ENCODE data around the gene ELOVL3. TPM values are rescaled to one million over a fixed set of nuclear protein-coding genes. Genes with fewer than 3 reads are reported as not detected.
A peak's percentile ranks its signal among the peaks of the same experiment; 100 is the strongest.

ELOVL3 gene
- total and polyA plus RNA-seq, 7 experiments from 2014 or later: not detected

- ChIA-PET POLR2A (interaction anchor here (1.2 kb wide), 1 partner anchor 9 kb away, joined by 4 read pairs; the partner anchor contains the start of gene GBF1), CTCF (interaction anchor here (1.5 kb wide), 1 partner anchor 97 kb away, joined by 5 read pairs; no protein-coding TSS in a partner anchor)
Observed at GRCh38 chr10:102254426-102254825, 28.3 kb downstream of the ELOVL3 start.

GRCh38 chr10:102255404-102255803 lies 29.3 kb downstream of the ELOVL3 start:
- Mint-ChIP-seq H3K4me1 (peaks cover 3 to 41% (median 27%) of the 10 kb centered on the region in 7 donors), H3K36me3 (peaks cover 8 to 32% (median 20%) of the 10 kb centered on the region in 5 donors), H3K27ac (no peak overlapping the region), H3K9me3 (no peaks in the 10 kb centered on the region), H3K27me3 (no peaks in the 10 kb centered on the region), H3K4me3 (no peak overlapping the region)
- Histone ChIP-seq H3K36me3 (ENCODE audit: control insufficient read depth in 2 of 3, insufficient read depth in 3 of 3, low read length in 3 of 3) (peaks cover 4 to 8% (median 8%) of the 10 kb centered on the region in 3 experiments), H3K4me1 (ENCODE audit: control insufficient read depth in 2 of 2, insufficient read depth in 2 of 2, low read length in 2 of 2) (no peaks in the 10 kb centered on the region), H3K27me3 (ENCODE audit: control insufficient read depth in 2 of 2, insufficient read depth in 2 of 2, low read length in 2 of 2) (no peaks in the 10 kb centered on the region), H3K4me3 (ENCODE audit: low read length) (no peak overlapping the region), H3K9me3 (ENCODE audit: control insufficient read depth in 2 of 3, low read length in 3 of 3) (no peaks in the 10 kb centered on the region), H3K27ac (ENCODE audit: low read depth, low read length) (no peak overlapping the region)
- ChIA-PET CTCF (no interaction called here), POLR2A (interaction anchor here (1.3 kb wide), 1 partner anchor 17 kb away, joined by 4 read pairs; no protein-coding TSS in a partner anchor)
- ATAC-seq: no peak
- intact Hi-C loops (cut with micrococcal nuclease): no loop called here
- no peak for DNase-seq

More at GRCh38 chr10:102254426-102254825, 28.3 kb downstream of the ELOVL3 start:
- DNase-seq (no peak), ATAC-seq (no peak)
- Histone ChIP-seq H3K36me3 (ENCODE audit: control insufficient read depth in 2 of 3, insufficient read depth in 3 of 3, low read length in 3 of 3) (peaks cover 0 to 6% (median under 1%) of the 10 kb centered on the region in 3 experiments), H3K9me3 (ENCODE audit: control insufficient read depth in 2 of 3, low read length in 3 of 3) (no peaks in the 10 kb centered on the region), H3K4me3 (ENCODE audit: low read length) (no peak overlapping the region), H3K4me1 (ENCODE audit: control insufficient read depth in 2 of 2, insufficient read depth in 2 of 2, low read length in 2 of 2) (no peaks in the 10 kb centered on the region), H3K27ac (ENCODE audit: low read depth, low read length) (no peak overlapping the region), H3K27me3 (ENCODE audit: control insufficient read depth in 2 of 2, insufficient read depth in 2 of 2, low read length in 2 of 2) (no peaks in the 10 kb centered on the region)
- peaks cover 3 to 46% (median 27%) of the 10 kb centered on the region in 7 donors for H3K4me1 Mint-ChIP-seq
- no peak overlapping the region for H3K4me3 Mint-ChIP-seq
- H3K27ac Mint-ChIP-seq: no peak overlapping the region
- H3K36me3 Mint-ChIP-seq: peaks cover 2 to 25% (median 14%) of the 10 kb centered on the region in 5 donors
- no peaks in the 10 kb centered on the region for H3K9me3 Mint-ChIP-seq
- intact Hi-C loops (cut with micrococcal nuclease): no loop called here
- H3K27me3 Mint-ChIP-seq: no peaks in the 10 kb centered on the region

GRCh38 chr10:102261196-102261595 lies 35.1 kb downstream of the ELOVL3 start:
- Mint-ChIP-seq H3K4me1 (peaks cover 13 to 52% (median 38%) of the 10 kb centered on the region in 7 donors), H3K36me3 (peaks cover 8 to 49% (median 29%) of the 10 kb centered on the region in 5 donors), H3K4me3 (no peak overlapping the region), H3K27me3 (no peaks in the 10 kb centered on the region), H3K9me3 (no peaks in the 10 kb centered on the region), H3K27ac (peak overlapping the region in 1 of 9 donors; percentile 12)
- no peak overlapping the region for H3K4me3 ChIP-seq (ENCODE audit: low read length)
- no peak overlapping the region for H3K27ac ChIP-seq (ENCODE audit: low read depth, low read length)
- peaks cover 4 to 49% (median 20%) of the 10 kb centered on the region in 3 experiments for H3K36me3 ChIP-seq (ENCODE audit: control insufficient read depth in 2 of 3, insufficient read depth in 3 of 3, low read length in 3 of 3)
- intact Hi-C loops (cut with micrococcal nuclease): no loop called here
- peaks cover 0 to 4% of the 10 kb centered on the region in 2 donors for H3K4me1 ChIP-seq (ENCODE audit: control insufficient read depth in 2 of 2, insufficient read depth in 2 of 2, low read length in 2 of 2)
- CTCF ChIA-PET: interaction anchor here (1.3 kb wide), 1 partner anchor 31 kb away, joined by 3 read pairs; no protein-coding TSS in a partner anchor
- POLR2A ChIA-PET: interaction anchor here (0.7 kb wide), 1 partner anchor 84 kb away, joined by 3 read pairs; no protein-coding TSS in a partner anchor
- DNase-seq (no peak), ATAC-seq (no peak)
- H3K9me3 ChIP-seq (ENCODE audit: control insufficient read depth in 2 of 3, low read length in 3 of 3): no peaks in the 10 kb centered on the region
- no peaks in the 10 kb centered on the region for H3K27me3 ChIP-seq (ENCODE audit: control insufficient read depth in 2 of 2, insufficient read depth in 2 of 2, low read length in 2 of 2)

GRCh38 chr10:102261842-102262241 lies 35.7 kb downstream of the ELOVL3 start:
- DNase-seq: no peak
- Histone ChIP-seq H3K36me3 (ENCODE audit: control insufficient read depth in 2 of 3, insufficient read depth in 3 of 3, low read length in 3 of 3) (peaks cover 4 to 49% (median 20%) of the 10 kb centered on the region in 3 experiments), H3K9me3 (ENCODE audit: control insufficient read depth in 2 of 3, low read length in 3 of 3) (no peaks in the 10 kb centered on the region), H3K4me3 (ENCODE audit: low read length) (no peak overlapping the region), H3K4me1 (ENCODE audit: control insufficient read depth in 2 of 2, insufficient read depth in 2 of 2, low read length in 2 of 2) (peaks cover 0 to 4% of the 10 kb centered on the region in 2 donors), H3K27ac (ENCODE audit: low read depth, low read length) (no peak overlapping the region), H3K27me3 (ENCODE audit: control insufficient read depth in 2 of 2, insufficient read depth in 2 of 2, low read length in 2 of 2) (no peaks in the 10 kb centered on the region)
- ChIA-PET CTCF (interaction anchor here (1.3 kb wide), 1 partner anchor 32 kb away, joined by 3 read pairs; no protein-coding TSS in a partner anchor), POLR2A (no interaction called here)
- no peak for ATAC-seq
- H3K9me3 Mint-ChIP-seq: no peaks in the 10 kb centered on the region
- H3K36me3 Mint-ChIP-seq: peaks cover 8 to 48% (median 27%) of the 10 kb centered on the region in 5 donors
- intact Hi-C loops (cut with micrococcal nuclease): no loop called here
- H3K4me3 Mint-ChIP-seq: no peak overlapping the region
- H3K4me1 Mint-ChIP-seq: peaks cover 13 to 57% (median 41%) of the 10 kb centered on the region in 7 donors
- no peak overlapping the region for H3K27ac Mint-ChIP-seq
- H3K27me3 Mint-ChIP-seq: no peaks in the 10 kb centered on the region

- POLR2A ChIA-PET: interaction anchor here (1.0 kb wide), 1 partner anchor 22 kb away, joined by 3 read pairs; no protein-coding TSS in a partner anchor
- CTCF ChIA-PET: interaction anchor here (0.7 kb wide), 1 partner anchor 89 kb away, joined by 4 read pairs; no protein-coding TSS in a partner anchor
Observed at GRCh38 chr10:102262744-102263370, 36.8 kb downstream of the ELOVL3 start.

GRCh38 chr10:102264371-102264770 lies 38.3 kb downstream of the ELOVL3 start:
- Mint-ChIP-seq H3K27me3 (no peaks in the 10 kb centered on the region), H3K36me3 (peaks cover 7 to 48% (median 25%) of the 10 kb centered on the region in 5 donors), H3K4me3 (peak overlapping the region in 1 of 10 donors; percentile 9), H3K9me3 (no peaks in the 10 kb centered on the region), H3K4me1 (peaks cover 25 to 75% (median 59%) of the 10 kb centered on the region in 7 donors), H3K27ac (no peak overlapping the region)
- CTCF ChIA-PET: interaction anchor here (0.6 to 0.8 kb wide), 2 partner anchors 38 to 1060 kb away, joined by 3 read pairs; no protein-coding TSS in a partner anchor
- Histone ChIP-seq H3K27ac (ENCODE audit: low read depth, low read length) (no peak overlapping the region), H3K36me3 (ENCODE audit: control insufficient read depth in 2 of 3, insufficient read depth in 3 of 3, low read length in 3 of 3) (peaks cover 4 to 49% (median 14%) of the 10 kb centered on the region in 3 experiments), H3K4me3 (ENCODE audit: low read length) (no peak overlapping the region), H3K9me3 (ENCODE audit: control insufficient read depth in 2 of 3, low read length in 3 of 3) (no peaks in the 10 kb centered on the region), H3K27me3 (ENCODE audit: control insufficient read depth in 2 of 2, insufficient read depth in 2 of 2, low read length in 2 of 2) (no peaks in the 10 kb centered on the region), H3K4me1 (ENCODE audit: control insufficient read depth in 2 of 2, insufficient read depth in 2 of 2, low read length in 2 of 2) (peaks cover 0 to 4% of the 10 kb centered on the region in 2 donors)
- DNase-seq (no peak), ATAC-seq (no peak)
- intact Hi-C loops (cut with micrococcal nuclease): no loop called here
- POLR2A ChIA-PET: no interaction called here

More at GRCh38 chr10:102262744-102263370, 36.8 kb downstream of the ELOVL3 start:
- Mint-ChIP-seq H3K36me3 (peaks cover 8 to 48% (median 27%) of the 10 kb centered on the region in 5 donors), H3K27ac (peak overlapping the region in 1 of 9 donors; percentile 46), H3K4me1 (peaks cover 15 to 61% (median 52%) of the 10 kb centered on the region in 7 donors), H3K4me3 (no peak overlapping the region), H3K9me3 (no peaks in the 10 kb centered on the region), H3K27me3 (no peaks in the 10 kb centered on the region)
- H3K27ac ChIP-seq (ENCODE audit: low read depth, low read length): no peak overlapping the region
- H3K9me3 ChIP-seq (ENCODE audit: control insufficient read depth in 2 of 3, low read length in 3 of 3): no peaks in the 10 kb centered on the region
- intact Hi-C loops (cut with micrococcal nuclease): no loop called here
- H3K4me1 ChIP-seq (ENCODE audit: control insufficient read depth in 2 of 2, insufficient read depth in 2 of 2, low read length in 2 of 2): peaks cover 0 to 4% of the 10 kb centered on the region in 2 donors
- H3K4me3 ChIP-seq (ENCODE audit: low read length): no peak overlapping the region
- H3K27me3 ChIP-seq (ENCODE audit: control insufficient read depth in 2 of 2, insufficient read depth in 2 of 2, low read length in 2 of 2): no peaks in the 10 kb centered on the region
- H3K36me3 ChIP-seq (ENCODE audit: control insufficient read depth in 2 of 3, insufficient read depth in 3 of 3, low read length in 3 of 3): peaks cover 4 to 49% (median 20%) of the 10 kb centered on the region in 3 experiments
- DNase-seq: no peak
- ATAC-seq: no peak
